ENCODE data around the gene RAP1A.
A peak's percentile ranks its signal among the peaks of the same experiment; 100 is the strongest.
"Not testable (repeated sequence)": the region's sequence is repeated elsewhere in the genome, so short reads cannot be mapped to it uniquely, and the experiment has no call there.

RAP1A gene

DNA sequence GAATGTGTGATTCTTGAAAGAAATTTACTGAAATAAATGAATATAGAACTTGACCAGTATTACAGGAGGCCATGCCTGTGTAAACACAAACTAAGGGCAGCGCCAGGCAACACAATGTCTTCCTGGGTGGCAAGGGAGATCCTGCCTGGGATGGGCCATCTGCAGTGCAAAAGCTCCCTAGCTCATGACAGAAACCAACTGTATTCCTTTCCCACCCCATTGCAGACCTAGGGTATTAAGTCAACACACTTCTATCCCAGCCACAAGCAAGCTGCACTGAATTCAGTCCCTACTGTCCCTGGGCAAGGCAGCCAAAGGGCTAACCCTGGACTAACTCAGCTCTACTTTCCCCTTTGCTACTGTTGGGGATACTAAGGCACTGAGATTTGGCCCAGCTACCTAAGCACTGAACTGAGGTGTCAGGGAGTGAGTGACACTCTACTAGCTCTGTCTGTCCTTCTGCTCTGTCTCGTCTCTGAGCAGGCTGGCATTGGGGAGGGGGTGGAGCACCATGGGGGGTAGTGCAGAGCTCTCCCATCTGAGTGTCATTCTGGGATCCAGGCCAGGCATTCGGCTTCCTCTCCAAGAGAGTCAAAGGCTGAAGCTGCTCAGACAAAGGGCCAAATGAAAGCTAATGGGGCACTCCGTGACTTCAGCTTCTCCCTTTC lies 117.1 kb downstream of the RAP1A start:
- DNase-seq (ENCODE audit: low read depth, low spot score), result peak; percentile 49

DNA sequence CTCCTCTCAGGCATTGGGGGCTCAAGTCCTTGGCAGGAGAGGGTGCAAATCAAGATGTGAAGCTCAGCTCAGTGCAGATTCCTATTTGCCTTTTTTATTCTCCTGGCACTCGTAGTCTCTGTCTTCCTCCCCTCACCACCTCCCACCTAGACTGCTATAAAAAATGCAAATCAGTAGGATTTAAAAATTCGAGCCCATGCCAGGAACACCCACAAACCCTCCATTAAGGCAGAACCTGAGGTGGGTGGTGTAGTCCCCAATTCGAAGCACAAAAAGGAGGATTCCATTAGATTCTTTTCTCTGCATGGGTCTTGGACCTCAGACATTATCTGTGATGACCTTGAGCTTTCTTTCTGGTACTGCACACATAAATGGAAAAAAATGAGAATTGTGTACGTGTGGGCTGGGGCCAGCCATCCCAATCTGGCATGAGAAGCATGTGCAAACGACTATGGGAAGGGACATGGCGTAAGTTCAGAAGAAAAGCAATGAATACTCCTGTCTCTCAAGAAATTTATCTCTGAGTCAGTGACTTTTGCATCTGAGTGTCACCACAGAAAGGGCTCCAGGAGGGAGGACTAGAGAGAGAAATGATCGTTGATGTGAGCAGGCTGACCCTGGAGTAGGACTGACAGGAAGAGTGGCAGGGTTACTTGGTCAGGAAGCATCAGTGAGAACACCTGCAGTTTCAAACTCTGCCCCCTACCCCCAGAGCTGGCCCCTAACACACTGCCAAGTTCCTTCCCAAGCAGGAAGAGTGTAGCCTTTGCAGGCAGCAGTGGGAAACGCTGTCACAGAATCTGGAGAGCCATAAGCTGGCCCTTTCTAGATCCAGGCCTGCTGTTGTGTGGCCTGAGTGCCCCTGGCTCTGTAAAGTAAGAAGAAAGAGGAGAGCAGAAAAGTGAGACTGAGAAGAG lies 117.9 kb downstream of the RAP1A start:
- DNase-seq (ENCODE audit: low read depth, low spot score), result no peak

DNA sequence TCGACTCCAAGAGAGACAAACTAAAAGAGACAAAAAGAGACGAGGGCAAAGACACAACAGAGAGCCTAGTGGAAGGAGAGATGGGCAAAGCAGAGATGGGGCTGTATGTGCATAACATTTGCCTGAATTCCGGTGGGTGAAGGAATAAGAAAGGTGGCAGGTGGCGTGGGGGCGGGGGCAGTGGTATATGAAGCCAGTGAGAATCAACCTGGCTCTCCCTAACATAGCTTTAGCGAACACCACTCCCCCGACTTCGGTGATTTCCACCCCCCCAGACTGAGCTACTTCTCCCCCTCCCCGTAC lies 118.5 kb downstream of the RAP1A start:
- DNase-seq (ENCODE audit: low read depth, low spot score), result no peak

DNA sequence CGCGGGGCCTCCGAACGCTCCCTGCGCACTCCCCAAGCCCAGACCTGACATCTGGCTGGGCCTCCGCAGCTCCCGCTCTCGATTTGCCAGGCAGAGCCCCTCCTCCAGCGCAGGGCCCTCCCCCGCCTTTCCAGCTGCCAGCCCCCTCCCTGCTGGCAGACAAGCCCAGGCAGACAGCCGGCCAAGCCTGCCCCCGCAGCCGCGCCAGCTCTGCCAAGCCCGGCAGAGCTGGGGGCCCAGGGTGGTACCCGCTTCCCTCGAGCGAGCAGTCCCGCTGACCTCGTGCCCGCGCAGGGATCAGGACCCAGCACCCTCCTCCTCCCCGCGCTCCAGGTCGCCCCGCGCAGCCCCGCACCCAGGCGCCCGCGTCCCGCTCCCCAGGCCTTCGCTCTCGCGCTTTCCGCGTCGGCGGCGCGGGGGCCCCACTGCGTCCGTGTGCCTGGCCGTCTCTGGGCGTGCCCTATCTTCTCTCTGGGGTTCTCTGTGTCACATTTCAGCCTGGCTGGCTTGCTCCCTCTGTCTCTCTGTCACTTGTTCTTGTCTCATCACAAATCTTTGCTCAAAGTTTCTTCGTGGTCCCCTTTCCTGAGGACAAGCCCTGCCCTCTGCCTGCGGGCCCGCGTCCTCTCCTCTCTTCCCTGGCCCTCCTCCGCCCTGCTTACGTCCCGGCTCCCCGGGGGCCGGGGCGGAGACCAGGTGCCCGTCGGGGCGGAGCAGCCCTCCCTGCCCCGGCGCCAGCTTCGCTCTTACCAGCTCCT lies 119.0 kb downstream of the RAP1A start:
- peak; percentile 83 for DNase-seq (ENCODE audit: low read depth, low spot score)

DNA sequence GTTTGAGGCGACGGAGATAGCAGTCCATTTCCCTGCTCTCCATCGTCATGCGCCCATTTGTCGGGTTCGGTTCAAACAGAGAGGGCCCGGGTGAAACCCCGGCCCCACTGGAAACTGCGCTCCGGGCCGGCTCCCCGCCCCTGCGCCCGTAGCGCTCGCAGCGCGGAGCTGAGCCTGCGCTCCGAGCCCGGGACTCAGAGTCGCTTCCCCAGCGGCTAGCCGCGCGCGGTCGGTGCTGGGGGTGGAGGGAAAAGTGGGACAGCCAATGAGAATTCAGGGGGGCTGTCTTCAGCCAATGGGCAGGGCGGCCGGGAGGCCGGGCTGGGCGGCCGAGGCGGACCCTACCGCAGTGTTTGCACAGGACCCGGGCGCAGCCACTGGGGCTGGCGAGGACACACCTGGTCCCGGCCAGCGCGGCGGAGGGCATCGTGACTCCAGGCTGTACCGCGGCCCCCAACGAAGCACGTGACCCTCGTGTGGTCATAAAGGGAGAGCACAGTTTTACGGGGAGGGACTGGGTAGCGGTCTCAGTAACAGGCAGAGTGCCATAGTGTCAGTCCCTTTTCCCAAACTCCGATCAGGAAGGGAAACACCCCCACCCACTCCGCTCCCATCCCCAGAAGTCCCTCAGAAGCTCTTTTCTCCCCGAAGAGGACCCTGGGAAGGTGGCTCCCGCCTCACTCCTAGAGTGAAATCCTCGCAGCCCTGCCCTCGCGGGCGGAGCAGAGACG lies 119.8 kb downstream of the RAP1A start, which contains the start of gene INKA2:
Gene INKA2 (minus strand): TSS at position 202 of the 731 bp plus-strand sequence. CDS start 153 bp downstream, at position 49.
- peak; percentile 93 for DNase-seq (ENCODE audit: low read depth, low spot score)

DNA sequence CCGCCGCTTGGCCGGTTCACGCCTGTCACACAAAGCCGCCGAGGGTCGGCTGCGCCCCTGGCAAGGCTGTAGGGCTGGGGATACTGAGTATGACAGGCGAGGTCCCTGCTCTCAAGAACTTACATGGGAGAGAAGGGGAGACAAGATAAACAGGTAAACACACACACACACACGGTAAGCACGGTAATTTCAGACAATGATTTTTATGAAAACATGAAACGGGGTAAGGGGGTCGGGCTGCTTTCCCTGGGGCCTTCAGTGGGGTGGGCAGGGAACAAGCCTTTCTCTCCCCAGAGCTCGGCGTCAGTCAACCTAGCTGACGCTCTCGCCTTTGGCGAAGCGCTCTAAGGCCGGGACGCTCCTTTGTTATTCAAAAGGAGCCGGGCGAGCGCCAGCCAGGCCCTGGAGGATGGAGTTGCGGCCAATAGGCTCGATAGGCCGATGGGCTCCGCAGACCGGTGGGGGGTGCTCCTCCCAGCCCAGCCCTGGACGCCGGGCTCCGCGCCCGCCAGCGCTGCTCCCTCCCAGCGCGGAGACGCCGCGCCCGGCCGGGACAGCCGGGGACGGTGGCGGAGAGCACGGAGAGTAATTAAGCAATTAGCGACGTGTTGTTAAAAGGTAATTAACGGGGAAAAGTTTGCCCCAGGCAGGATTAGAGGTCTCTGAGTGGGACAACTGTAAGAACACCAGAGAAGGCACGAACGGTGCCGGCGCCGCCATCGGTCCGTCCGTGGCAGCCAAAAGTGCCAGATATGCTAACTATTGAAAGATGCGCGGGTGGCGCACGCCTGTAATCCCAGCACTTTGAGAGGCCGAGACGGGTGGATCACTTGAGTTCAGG lies 120.6 kb downstream of the RAP1A start:
- peak; percentile 89 for DNase-seq (ENCODE audit: low read depth, low spot score)

DNA sequence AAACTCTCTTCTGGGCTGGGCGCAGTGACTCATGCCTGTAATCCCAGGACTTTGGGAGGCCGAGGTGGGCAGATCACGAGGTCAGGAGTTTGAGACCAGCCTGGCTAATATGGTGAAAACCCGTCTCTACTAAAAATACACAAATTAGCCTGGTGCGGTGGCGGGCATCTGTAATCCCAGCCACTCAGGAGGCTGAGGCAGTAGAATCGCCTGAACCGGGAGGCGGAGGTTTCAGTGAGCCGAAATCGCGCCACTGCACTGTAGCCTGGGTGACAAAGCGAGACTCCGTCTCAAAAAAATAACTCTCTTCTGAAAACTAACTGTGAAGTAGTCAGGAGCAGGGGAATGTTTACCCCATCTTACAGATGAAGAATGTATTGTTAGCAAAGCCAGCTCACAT lies 122.7 kb downstream of the RAP1A start:
- not testable (repeated sequence) for DNase-seq (ENCODE audit: low read depth, low spot score)

DNA sequence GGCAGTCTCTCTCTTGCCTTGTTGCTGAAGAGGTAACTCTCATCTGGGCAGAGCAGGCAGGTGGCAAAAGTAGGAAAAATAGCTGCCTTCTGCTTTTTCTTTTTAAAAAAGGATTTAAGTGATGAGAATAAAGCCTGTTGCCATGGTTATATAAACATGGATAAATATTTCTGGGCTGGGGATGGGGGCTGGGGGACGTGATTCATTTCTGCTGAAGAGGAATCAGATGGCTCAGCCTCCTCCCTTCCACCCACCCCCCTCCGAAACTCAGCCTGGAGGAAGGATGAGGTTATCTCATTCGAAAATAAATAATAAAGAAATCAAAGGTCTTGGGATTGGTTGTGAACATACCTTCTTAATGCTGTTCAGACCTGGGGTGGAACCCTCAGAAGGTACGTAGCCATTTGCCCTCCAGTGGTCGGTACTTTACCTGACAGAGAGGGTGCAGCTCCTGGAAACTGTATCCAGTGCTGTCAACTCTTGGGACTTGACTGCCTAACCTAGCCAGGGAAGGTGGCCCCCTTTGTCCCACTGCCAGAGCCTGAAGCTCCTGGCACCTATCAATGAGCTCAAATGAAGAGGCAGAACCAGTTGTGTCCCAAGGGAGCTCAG lies 123.5 kb downstream of the RAP1A start:
- no peak for DNase-seq (ENCODE audit: low read depth, low spot score)

DNA sequence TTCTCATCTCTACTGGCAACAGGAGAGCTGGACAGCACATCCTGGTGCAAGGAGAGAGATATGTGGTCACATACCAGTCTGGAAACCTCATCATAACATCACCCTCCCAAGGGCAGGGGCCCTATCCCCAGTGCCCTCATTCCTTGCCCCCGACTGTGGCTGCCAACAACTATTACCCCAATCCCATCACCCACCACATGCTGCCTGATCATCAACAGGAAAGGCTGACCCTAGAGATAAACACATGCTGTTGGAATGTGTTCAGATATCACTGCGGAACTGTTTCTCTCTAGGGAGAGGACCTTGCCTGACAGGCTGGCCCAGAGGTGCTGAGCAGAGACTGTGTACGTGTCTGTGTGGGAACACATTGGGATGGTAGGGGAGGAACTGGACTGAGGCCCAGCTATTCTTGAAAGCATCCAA lies 124.1 kb downstream of the RAP1A start:
- DNase-seq (ENCODE audit: low read depth, low spot score), result no peak

DNA sequence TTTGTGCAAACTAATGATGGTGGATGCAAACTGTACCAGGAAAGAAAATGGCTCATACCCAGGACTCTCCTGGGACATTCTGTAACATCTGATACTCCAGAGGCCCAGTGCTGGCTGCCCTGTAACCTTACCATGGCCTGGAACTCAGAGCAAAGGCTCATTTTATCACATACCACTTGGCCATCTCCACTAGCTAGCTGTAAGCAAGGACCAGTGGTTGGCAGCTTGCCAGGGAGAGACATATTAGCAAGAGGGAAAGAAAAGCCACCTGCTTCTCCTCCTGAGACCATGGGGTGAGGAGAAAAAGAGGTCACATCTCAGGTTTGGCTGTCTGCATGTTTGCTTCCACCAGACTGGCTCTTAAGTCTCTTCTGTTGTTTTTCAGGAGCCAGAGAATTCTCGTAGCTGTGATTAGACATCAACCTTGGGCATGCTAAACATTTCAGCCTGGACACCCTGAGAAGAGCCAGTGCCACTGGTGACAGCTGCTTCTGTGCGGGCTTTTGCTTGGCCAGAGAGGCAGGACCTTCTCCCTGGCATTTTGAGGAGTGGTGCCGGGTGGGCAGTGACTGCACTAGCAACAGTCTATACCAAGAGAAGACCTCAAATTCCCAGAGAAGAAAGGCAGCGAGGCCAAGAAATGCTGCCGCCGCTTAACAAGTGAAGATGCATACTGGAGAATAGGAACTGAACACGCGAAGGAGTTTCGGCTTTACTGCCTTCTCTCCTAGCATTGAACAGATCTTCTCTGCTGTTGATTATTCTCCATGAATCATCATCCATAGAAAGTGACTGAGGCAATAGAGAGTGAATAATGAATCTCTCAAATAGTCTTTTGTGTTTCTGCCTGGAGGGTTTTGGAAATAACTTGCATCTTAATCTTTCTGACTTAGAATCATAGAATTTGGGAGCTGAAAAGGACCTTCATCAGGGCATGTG lies 126.4 kb downstream of the RAP1A start:
- no peak for DNase-seq (ENCODE audit: low read depth, low spot score)

DNA sequence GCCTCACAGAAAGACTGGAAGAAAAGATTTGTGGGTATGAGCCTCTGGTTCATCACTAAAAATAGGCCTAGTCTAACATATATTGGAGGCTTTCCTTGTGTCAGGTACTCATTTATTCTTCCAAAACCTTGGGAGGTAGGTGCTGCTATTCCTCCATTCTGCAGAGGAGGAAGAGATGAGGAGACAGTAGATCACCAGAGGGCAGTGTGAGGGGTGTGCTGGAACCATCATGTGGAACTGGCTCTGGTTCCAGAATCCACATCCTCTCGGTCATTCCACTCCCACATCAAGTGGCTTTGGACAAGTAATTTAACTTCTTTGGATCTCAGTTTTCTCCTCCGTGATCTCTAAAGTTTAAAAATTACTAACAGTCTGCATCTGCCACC lies 127.0 kb downstream of the RAP1A start:
- DNase-seq (ENCODE audit: low read depth, low spot score), result no peak

DNA sequence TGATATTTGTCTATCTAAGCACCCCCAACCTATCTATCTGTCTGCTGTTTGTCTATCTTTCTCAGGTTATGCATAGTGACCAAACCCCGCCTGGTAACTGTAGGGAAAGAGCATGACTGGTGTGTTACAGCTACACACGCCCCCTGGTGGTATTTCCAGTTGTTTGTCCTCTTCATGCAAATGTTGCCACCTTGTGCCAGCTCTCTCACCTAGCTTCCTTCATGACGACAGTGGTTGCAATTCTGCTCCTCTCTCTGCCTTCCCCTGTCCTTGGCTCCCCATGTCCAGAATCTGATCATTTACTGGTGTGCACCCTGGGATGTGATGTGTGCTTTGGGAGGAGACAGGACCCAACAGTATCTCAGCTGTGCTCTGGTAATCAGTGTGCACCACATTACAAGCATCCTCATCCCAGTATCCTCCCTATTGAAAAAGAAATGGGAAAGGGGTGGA lies 127.7 kb downstream of the RAP1A start:
- DNase-seq (ENCODE audit: low read depth, low spot score), result peak; percentile 64

DNA sequence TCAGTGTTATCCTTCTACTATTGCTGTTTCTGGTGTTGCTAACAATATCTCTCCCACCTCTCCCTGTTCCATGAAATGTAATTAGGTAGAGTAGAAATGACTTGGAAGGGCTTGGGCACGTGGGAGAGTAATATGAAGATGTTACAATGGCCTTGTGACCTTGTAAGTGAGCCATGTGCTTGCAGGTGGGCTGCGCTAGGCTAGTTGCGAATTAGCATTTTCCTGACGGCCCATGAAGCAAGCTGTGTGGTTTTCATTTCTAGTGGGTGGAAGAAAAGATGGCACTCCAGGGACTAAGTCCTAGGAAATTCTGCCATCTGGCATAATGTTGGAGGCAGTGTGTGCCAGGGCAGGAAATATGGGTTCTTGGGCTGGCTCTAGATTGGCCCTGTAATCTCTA lies 128.4 kb downstream of the RAP1A start:
- DNase-seq (ENCODE audit: low read depth, low spot score), result no peak

DNA sequence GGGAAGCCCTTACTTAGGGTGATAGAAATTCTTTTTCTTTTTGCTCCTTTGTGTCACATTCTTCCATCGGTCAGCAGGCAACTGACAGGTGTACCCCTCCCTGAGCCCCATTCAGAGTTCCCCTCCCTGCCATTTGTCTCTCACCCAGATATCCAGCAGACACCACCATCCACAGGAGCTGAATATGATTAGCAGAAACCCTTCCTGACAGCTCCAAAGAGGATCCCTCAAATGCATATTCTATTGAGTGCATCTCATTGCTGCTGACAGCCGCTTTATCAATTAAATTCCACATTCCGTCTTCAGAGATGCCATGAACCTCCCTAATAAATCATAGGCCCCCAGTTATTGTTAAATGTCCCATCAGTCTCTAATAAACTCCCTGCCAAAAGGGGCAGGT lies 130.0 kb downstream of the RAP1A start:
- no peak for DNase-seq (ENCODE audit: low read depth, low spot score)

DNA sequence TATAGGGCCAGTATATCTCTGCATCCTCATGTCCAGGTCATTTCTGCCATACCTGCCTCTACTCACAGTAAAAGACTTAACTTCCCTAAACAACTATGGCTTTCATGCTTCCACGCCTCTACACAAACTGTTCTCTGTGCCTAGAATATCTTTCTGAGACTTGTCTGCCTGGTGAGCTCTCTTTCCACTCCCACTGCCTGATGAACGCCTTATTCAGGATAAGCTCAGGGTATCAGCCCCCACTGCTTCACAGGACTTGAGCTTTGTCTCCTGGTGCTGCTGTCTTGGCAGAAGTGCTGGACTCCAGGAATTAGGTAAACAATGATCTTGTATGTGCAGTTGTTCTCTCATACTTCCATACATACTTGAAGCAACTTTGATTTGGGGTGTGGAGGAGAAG lies 131.3 kb downstream of the RAP1A start:
- DNase-seq (ENCODE audit: low read depth, low spot score), result no peak

DNA sequence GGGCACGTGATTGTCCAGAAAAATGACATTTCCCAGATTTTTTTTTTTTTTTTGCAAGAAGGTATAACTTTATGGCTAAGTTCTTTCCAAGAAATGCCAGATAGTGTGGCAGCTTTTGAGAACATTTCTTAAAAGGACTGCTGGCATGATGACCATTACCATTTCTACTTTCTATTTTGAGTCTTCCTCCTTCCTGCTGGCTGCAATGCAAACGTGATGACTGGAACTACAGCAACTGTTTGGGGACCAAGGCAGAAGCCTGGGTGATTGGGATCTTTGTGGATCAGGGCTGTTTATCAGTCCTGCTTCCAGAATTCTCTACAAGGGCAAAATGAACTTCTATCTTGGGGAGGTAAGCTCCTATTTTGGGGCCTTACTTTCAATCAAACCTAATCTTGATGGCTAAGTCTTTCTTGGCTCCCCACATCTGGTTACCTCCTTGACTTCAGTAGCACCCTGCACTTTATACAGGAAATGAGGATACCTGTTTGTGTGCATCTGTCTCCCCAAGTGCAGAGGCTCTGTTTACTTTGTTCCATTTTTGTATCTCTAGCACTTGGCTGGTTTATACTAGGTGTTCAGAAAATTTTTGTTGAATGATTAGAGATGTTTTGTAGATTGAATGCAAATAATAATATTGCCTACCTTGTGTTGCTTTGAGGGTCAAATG lies 132.5 kb downstream of the RAP1A start:
- DNase-seq (ENCODE audit: low read depth, low spot score), result no peak

DNA sequence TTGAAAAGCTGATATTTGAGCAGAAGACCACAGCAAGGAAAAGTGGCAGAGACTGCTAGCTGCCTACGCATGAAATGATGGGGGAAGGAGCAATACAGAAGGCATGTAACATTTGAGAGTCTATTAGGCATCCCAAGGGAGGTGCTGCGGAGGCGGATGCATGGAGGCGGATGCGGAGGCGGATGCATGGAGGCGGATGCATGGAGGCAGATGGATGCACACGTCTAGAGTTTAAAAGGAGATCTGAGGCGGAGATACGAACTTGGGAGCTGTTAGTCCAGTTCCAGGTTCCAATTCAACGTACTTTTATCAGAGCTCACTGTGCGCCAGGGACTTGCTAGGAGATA lies 135.4 kb downstream of the RAP1A start:
- DNase-seq (ENCODE audit: low read depth, low spot score), result peak; percentile 70

DNA sequence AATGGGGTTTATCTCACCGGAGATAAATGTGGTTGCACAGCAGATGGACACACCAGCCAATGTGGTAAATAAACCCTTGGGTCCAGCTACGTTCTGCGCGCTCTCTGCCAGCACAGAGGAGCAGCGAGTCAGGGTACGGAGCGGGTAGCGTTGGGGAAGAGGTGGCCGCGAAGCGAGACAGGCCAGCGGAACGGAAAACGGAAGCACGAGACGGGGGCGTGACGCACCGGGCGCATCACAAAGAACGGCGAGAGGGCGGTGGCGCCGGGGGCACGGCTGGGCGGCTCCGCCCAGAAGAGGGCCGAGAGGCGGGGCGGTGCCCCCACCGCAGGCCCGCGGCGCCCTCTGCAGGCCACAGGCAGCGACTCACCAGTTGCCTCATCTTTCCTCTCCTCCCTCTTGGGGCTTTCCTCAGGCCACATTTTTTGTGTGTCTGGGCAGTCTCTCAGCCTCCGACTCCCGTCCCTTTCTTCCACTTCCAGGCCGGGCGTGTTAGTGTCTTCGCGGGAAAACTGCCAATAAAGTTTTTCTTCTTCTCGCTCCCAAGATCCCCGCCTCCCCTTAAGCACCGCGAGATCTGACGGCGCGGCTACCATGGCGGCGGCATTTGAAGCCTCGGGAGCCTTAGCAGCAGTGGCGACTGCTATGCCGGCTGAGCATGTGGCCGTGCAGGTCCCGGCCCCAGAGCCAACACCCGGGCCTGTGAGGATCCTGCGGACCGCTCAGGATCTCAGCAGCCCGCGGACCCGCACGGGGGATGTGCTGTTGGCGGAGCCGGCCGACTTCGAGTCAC lies 135.9 kb downstream of the RAP1A start, which contains the start of gene DDX20:
Gene DDX20 (plus strand): TSS at position 571 of the 793 bp plus-strand sequence. CDS start 24 bp downstream, at position 595.
- peak; percentile 98 for DNase-seq (ENCODE audit: low read depth, low spot score)

Data from astrocyte of the hippocampus (primary cell).